SK-N-MC (cell line): ENCODE results near the gene AKAP14.
A peak's percentile ranks its signal among the peaks of the same experiment; 100 is the strongest.

Source experiments
- EZH2 ChIP-seq: fragments of 200-600 bp; sonication (generic); IDR thresholded peaks from one replicate; pipeline ENCODE4 v1.6.1; 2017; ENCODE audit warnings: antibody characterized with exemption
- FOXP2 ChIP-seq: optimal IDR thresholded peaks from 2 replicates; pipeline ENCODE3; 2011; ENCODE audit warnings: mild to moderate bottlenecking, moderate library complexity; ENCODE audit not compliant: insufficient read depth; ENCODE audit errors: extremely low read length, control extremely low read depth
- POLR2AphosphoS5 ChIP-seq: IDR thresholded peaks from 2 replicates; pipeline ENCODE4 v1.6.1; 2012; ENCODE audit warnings: mild to moderate bottlenecking, low read depth, low read length, borderline replicate concordance

GRCh38 chrX:119871599-119872395 lies 23.9 kb upstream of the AKAP14 start, which contains the start of the genes NDUFA1 and RNF113A:
- no peak for TF ChIP-seq EZH2
- TF ChIP-seq POLR2AphosphoS5: peak; percentile 82
- no peak for TF ChIP-seq FOXP2
